ENCODE data around the gene CLCN7. TPM values are rescaled to one million over a fixed set of nuclear protein-coding genes. Genes with fewer than 3 reads are reported as not detected.

CLCN7 gene
- total RNA-seq, 1 experiment from 2014 or later = 70.0 TPM

GRCh38 chr16:1466054-1466453, 8.8 kb downstream of the CLCN7 start:
- Histone ChIP-seq H3K27me3 (ENCODE audit: insufficient read depth, low read length) (no peaks in the 10 kb centered on the region), H2AK5ac (ENCODE audit: insufficient read length, low read length) (no peak overlapping the region), H2BK15ac (ENCODE audit: low read depth, low read length) (no peak overlapping the region), H3K14ac (ENCODE audit: insufficient read depth, low read length) (no peak overlapping the region), H4K20me1 (ENCODE audit: control insufficient read depth, insufficient read depth, insufficient read length) (no peaks in the 10 kb centered on the region), H2BK5ac (ENCODE audit: insufficient read length, low read length) (no peak overlapping the region), H3K56ac (ENCODE audit: insufficient read length, low read depth, low read length) (no peak overlapping the region), H3K9ac (ENCODE audit: extremely low read depth, insufficient read length, low read length) (no peak overlapping the region), H3K9me3 (ENCODE audit: control insufficient read depth, low read depth, low read length) (no peaks in the 10 kb centered on the region), H3K18ac (ENCODE audit: insufficient read length, low read depth, low read length) (no peak overlapping the region), H2BK12ac (ENCODE audit: insufficient read length, low read depth, low read length) (no peak overlapping the region), H3K79me2 (ENCODE audit: insufficient read depth, low read length) (peaks cover 9% of the 10 kb centered on the region; the same call in 1 of the 2 replicates), H3K4ac (ENCODE audit: low read depth, low read length) (no peak overlapping the region), H4K5ac (ENCODE audit: insufficient read length, low read depth, low read length) (no peak overlapping the region), H3K79me1 (ENCODE audit: insufficient read depth, low read depth, low read length, poor library complexity, severe bottlenecking) (peaks cover 4% of the 10 kb centered on the region), H3K4me2 (ENCODE audit: insufficient read depth, insufficient read length, low read length) (no peak overlapping the region), H2BK120ac (ENCODE audit: low read depth, low read length, poor library complexity, severe bottlenecking) (no peak overlapping the region), H3K4me1 (ENCODE audit: insufficient read depth, low read length) (no peaks in the 10 kb centered on the region), H2AFZ (ENCODE audit: low read length) (no peak overlapping the region), H2BK20ac (ENCODE audit: low read depth, low read length, poor library complexity, severe bottlenecking) (no peak overlapping the region), H3K27ac (ENCODE audit: insufficient read length, low read depth, low read length) (no peak overlapping the region), H4K91ac (ENCODE audit: insufficient read length, low read depth, low read length) (no peak overlapping the region), H3K23ac (ENCODE audit: insufficient read length, low read depth, low read length) (no peak overlapping the region), H3T11ph (ENCODE audit: low read length) (no peak overlapping the region), H3K23me2 (ENCODE audit: insufficient read length, low read depth, low read length, poor library complexity, severe bottlenecking) (no peaks in the 10 kb centered on the region), H4K8ac (replicated peaks; ENCODE audit: insufficient read length, low read depth, low read length) (no peak overlapping the region)
- WGBS (ENCODE audit: extremely low coverage, insufficient read length, low lambda C conversion rate) = no CpG with 5 or more reads among the region's 24 CpGs
- Mint-ChIP-seq H3K27me3 (ENCODE audit: low read depth) (no peaks in the 10 kb centered on the region), H3K4me1 (peaks cover 3 to 6% of the 10 kb centered on the region in 2 experiments; a peak in 2 of 4 replicates), H3K27ac (0 out of 7 replicates have a peak overlapping the region, but pooled peaks of 1 of the 3 experiments have one; percentile 15), H3K36me3 (ENCODE audit: insufficient read depth in 1 of 3, low read depth in 3 of 3) (peaks cover 2 to 8% (median 5%) of the 10 kb centered on the region in 3 experiments; a peak in 4 of 7 replicates), H3K4me3 (no peak overlapping the region), H3K9me3 (no peaks in the 10 kb centered on the region)
- DNase-seq = no peak
- TF ChIP-seq, protein P1, sequence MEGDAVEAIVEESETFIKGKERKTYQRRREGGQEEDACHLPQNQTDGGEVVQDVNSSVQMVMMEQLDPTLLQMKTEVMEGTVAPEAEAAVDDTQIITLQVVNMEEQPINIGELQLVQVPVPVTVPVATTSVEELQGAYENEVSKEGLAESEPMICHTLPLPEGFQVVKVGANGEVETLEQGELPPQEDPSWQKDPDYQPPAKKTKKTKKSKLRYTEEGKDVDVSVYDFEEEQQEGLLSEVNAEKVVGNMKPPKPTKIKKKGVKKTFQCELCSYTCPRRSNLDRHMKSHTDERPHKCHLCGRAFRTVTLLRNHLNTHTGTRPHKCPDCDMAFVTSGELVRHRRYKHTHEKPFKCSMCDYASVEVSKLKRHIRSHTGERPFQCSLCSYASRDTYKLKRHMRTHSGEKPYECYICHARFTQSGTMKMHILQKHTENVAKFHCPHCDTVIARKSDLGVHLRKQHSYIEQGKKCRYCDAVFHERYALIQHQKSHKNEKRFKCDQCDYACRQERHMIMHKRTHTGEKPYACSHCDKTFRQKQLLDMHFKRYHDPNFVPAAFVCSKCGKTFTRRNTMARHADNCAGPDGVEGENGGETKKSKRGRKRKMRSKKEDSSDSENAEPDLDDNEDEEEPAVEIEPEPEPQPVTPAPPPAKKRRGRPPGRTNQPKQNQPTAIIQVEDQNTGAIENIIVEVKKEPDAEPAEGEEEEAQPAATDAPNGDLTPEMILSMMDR (conservative IDR thresholded peaks at IDR 0.05) = no peak
